GM18505 (cell line): Measurements from ENCODE around the gene PPIL3.

ENCODE experiments used
- ATAC-seq: cut with Tn5 transposase; IDR thresholded peaks from one replicate; pipeline ENCODE4 v1.9.1; 2021; ENCODE audit not compliant: unreplicated experiment
- POLR2A ChIP-seq: IDR thresholded peaks from 4 replicates; pipeline ENCODE4 v1.6.1; 2011; ENCODE audit warnings: borderline replicate concordance; ENCODE audit not compliant: insufficient read depth, insufficient read length; ENCODE audit errors: extremely low read depth

The PPIL3 gene

DNA sequence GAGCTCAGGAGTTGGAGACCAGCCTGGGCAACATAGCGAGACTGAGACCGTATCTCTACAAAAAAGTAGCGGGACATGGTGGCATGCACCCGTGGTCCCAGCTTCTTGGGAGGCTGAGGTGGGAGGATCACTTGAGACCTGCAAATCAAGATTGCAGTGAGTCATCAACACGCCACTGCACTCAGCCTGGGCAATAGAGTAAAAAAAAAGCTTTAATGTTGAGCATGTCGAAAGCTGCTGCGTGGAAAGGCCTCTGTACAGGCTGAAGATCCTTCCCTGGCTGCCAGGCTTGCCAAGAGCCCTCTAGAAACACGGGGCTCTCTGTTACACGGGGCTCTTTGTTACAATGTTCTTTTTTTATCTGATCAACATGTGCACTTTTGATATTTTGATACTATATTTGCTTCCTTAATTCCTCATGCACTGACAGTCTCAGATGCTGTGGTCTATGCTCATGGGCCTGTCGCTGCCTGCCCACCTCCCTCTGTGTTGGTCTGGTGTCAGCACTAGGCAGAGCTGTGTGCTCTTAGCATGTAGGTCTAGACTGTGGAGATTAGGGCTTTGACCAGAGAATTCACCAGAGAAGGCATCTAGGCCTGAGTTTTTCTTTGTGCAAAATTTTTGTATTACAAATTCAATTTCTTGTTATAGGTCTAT is 43.1 kb downstream of the PPIL3 start:
- ATAC-seq, result no peak
- TF ChIP-seq POLR2A, result no peak

DNA sequence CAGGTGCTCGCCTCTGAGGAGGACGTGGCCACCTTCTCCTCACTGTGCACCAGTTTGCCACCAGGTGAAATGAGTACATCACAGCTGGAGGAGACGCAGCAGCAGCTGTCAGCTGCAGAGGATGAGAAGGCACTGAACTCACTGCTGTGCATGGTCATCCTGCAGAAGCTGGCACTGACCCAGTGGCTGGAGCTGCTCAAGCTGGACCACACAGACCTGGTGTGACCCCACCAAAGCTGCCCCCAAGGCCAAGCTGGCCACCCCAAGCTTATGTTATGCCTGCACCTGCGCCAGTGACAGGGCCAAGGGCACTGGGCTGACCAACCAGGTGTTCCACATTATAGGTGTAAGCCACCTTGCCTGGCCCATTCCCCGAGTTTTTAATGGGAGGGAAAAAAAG is 43.7 kb downstream of the PPIL3 start:
- ATAC-seq, result no peak
- no peak for TF ChIP-seq POLR2A

DNA sequence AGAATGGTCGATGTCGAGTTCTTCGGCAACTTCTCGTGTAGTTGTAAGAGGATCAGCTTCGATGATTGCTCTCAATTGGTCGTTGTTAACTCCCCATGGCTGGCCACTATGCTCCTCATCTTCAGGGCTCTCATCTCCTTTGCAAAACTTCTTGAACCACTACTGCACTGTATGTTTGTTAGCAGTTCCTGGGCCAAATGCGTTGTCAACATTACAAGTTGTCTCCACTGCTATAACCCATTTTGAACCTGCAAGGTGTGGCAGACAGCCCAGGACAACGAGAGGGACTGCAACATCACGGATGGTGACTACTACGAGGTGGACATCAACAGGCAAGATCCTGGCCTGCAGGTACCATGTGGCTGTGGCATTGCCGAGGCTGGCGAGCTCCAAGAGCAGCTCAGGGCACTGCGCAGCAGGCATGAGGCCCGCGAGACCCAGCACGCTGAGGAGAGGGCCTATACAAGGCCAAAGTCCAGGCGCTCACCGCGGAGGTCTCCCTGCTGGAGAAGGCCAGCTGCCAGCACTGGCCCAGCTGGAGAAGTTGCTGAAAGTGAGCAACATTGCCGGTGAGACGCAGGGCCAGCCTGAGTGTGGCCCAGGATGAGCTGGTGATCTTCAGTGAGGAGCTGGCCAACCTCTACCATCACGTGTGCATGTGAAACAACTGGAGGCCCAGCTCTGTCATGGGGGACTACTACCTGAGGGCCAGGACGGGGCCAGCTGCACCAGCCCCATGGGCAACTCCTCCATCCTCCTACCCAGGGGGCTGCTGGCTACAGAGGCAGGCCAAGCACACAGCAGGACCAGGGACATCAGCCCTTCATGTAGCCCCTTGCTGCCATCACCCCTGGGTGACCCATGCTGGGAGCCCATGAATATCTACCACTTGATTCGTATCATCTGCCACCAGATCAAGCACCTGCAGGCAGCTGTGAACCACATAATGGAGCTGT is 44.6 kb downstream of the PPIL3 start:
- ATAC-seq, result no peak
- TF ChIP-seq POLR2A, result no peak

DNA sequence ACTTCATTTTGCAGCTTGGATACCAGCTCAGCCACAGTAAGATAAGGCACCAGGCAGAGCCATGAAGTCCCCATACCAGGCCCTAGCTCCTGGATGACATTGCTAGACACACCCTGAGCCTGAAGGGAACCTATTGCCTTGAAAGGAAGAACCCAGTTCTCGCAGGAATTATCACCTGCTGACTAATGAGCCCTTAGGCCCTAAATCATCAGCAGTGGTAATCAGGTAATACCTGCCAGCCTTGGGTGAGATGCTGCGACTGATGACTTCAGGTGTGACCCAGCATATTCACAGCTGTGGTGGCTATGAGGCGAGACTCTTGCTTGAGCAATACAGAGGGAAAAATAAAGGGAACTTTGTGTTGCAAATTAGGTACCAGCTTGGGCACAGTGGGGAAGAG is 49.4 kb downstream of the PPIL3 start:
- no peak for TF ChIP-seq POLR2A
- ATAC-seq, result no peak

DNA sequence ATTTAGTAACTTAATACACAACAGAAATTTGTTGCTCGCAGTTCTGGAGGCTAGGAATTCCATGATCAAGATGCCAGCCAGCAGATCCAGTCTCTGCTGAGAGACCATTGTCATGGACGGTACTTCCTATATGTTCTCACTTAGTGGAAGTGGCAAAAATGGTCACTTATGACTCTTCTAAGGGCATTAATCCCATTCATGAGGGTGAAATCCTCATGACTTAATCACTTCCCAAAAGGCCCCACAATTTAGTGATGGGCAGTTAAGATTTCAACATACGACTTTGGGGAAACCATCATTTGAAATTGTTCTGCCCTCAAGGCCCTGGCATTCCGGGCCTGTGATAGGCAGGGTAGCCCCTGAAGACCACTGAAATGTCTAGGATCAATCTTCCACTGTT is 54.2 kb downstream of the PPIL3 start:
- no peak for TF ChIP-seq POLR2A
- ATAC-seq, result no peak

DNA sequence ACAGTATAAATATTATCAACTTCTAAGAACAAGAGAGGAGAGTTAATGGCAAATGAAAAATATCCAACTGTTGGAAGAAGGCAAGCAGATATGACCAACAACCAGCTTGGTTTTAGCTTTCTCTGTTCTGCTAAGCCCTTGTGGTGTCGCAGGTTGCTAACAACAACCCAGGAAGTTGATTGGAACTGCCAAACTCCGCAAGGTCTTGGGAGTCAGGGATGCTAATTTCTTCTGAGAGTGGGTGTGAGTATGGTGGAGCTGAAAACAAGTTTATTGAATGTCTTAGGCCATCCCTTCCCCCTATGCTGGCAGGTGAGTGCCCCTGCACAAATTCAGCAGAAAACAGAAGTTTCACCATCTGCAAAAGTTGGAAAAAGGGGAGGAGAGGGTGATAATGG is 59.6 kb downstream of the PPIL3 start:
- ATAC-seq, result no peak

DNA sequence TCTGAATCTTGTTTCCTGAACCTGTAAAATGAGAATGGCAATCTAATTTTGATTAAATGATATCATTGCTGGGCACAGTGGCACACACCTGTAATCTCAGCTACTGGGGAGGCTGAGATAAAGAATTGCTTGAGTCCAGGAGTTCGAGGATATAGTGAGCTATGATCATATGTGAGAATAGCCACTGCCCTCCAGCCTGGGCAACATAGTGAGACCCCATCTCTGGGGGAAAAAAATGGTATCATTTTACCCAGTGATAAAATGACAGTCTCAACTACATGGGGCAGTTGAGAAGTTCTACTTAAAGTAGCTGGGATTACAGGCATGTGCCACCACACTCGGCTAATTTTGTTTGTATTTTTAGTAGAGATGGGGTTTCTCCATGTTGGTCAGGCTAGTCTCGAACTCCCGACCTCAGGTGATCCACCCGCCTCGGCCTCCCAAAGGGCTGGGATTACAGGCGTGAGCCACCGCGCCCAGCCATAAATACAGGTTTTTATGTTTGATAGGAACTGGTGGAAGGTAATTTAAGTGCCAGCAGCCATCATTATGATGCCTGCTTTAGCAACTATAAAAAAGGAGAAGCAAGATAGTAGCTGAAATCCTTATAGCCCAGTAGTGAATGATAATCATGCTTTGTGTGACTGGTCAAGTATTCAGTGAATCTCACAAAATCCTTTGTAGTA is 60.2 kb downstream of the PPIL3 start:
- ATAC-seq, result no peak
- TF ChIP-seq POLR2A, result no peak

More for the DNA sequence above, 59.6 kb downstream of the PPIL3 start:
- no peak for TF ChIP-seq POLR2A

DNA sequence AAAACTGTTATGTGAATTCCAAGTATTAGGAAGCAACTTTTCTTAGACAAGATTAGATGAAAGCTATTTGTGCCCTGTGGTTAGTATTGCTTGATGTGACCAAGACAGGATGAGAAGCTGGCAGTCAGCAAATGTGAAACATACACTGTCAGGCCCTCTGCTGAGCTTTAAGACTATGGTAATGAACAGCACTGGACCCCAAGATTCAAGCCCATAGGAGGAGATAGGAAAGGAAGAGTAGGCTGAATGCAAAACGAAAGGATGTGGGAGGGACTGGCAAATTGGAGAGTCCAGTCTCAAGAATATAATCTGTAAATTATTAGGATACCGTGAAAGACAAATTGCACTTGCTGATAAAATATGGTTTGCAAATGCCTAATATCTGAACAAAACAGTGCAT is 60.8 kb downstream of the PPIL3 start:
- TF ChIP-seq POLR2A, result no peak
- no peak for ATAC-seq

DNA sequence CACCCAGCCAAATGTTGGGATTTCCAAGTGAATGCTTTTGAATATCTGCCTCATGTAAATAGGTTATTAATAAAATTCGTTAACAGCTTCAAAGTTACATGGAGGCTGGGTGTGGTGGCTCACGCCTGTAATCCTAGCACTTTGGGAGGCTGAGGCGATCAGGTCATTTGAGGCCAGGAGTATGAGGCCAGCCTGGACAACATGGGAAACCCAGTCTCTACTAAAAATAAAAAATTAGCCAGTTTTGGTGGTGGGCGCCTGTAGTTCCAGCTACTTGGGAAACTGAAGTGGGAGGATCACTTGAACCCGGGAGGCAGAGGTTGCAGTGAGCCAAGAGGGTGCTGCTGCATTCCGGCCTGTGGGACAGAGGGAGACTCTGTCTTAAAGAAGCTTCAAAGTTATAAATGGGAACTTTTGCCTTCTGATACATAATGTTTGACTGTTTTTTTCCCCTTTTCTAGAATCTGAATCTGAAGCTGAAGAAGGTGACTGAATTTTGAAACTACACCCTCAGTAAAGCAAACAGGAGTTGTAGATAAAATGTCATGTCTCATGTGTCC is 67.1 kb downstream of the PPIL3 start:
- TF ChIP-seq POLR2A, result no peak
- ATAC-seq, result no peak
